ENCODE results near the gene SLC12A1.

DNA sequence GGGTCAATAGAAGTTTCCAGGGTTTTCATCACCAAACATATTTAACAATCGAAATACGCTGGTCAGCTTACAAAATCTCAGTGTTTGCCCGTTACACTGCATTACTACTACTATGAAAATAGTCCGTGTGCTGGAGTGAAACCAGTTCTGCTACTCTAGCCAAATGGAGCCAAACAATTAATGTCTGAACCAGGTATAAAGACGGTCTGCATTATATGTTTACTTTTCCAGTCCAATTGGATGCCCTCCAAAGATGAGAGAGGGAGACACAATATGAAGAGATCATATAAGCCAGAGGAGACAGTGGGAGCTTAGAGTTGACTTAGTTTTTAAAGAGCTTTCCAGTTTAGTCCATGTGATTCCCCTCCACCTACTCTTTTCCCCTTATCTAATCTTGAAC, 118.8 kb downstream of the SLC12A1 start:
- TF ChIP-seq CTCF (IDR thresholded peaks at IDR 0.05) = no peak
- no peak for TF ChIP-seq POLR2A (IDR thresholded peaks at IDR 0.05)
- TF ChIP-seq POLR2AphosphoS5 (IDR thresholded peaks at IDR 0.05) = no peak
- no peak for TF ChIP-seq EP300 (IDR thresholded peaks at IDR 0.05; ENCODE audit: low read depth)

All from transverse colon (tissue), 4 donors.